HepG2 (cell line): Measurements from ENCODE around the gene TSPAN18. TPM values are rescaled to one million over a fixed set of nuclear protein-coding genes. Genes with fewer than 3 reads are reported as not detected.

Experiments
- ATAC-seq: fragments of 200-7000 bp; cut with Tn5 transposase; 3 replicates; pipeline ENCODE4 v1.9.1; 2020; ENCODE audit warnings: mild to moderate bottlenecking, moderate library complexity
- BruUV-seq: library from RNA; stranded (reverse); fragments of 400-500 nt; replicated peaks from 2 replicates; lab custom pipeline; 2021; lab: Mats Ljungman, UMichigan
- CTCF ChIA-PET: fragments of 300-600 bp; formaldehyde crosslinking; extraction: SDS; loops from one replicate; lab custom pipeline; 2021; ENCODE audit warnings: low total read pairs, inconsistent platforms, low intra/inter-chr PET ratio; lab: Yijun Ruan, JAX
- POLR2A ChIA-PET: fragments of 350-600 bp; sonication (Branson Sonifier 250); formaldehyde crosslinking; loops from one replicate; lab custom pipeline; 2020; ENCODE audit warnings: antibody characterized with exemption, inconsistent platforms; lab: Yijun Ruan, JAX
- DNase-seq: peaks from one replicate; pipeline ENCODE4 v3.0.0-alpha.2; 2015; ENCODE audit warnings: low spot score
- FAIRE-seq: peaks from 3 replicates; lab custom pipeline; 2011; peaks lifted over from hg19 to GRCh38; lab: Jason Lieb, UNC
- H2AFZ ChIP-seq: one replicate; pipeline ENCODE4 v1.6.1; 2011; ENCODE audit warnings: low read length, inconsistent platforms
- H3K27ac ChIP-seq: fragments of 300-600 bp; 3 replicates; pipeline ENCODE4 v1.8.0; 2011; ENCODE audit warnings: mixed run types, mild to moderate bottlenecking, mixed read lengths, low read length, inconsistent platforms; ENCODE audit not compliant: insufficient read depth; ENCODE audit errors: extremely low read length
- H3K27me3 ChIP-seq, 2 experiments: fragments of 200-600 bp in 1 of 2; 2 replicates in 1 of 2; 3 replicates in 1 of 2; pipeline versions ENCODE4 v1.6.0 to v1.8.0; 2011; ENCODE audit warnings: low read length in 2 of 2, mild to moderate bottlenecking in 2 of 2, moderate library complexity in 2 of 2, inconsistent platforms in 1 of 2; ENCODE audit not compliant: insufficient read depth in 2 of 2, control insufficient read depth in 1 of 2
- H3K36me3 ChIP-seq, 2 experiments: fragments of 200-600 bp in 1 of 2; replicated peaks in 1 of 2; 2 replicates in 1 of 2; 3 replicates in 1 of 2; pipeline versions ENCODE4 v1.5.1 to v1.8.0; 2011; ENCODE audit warnings: low read length in 2 of 2, inconsistent platforms in 1 of 2; ENCODE audit not compliant: insufficient read depth in 2 of 2, control insufficient read depth in 1 of 2
- H3K4me1 ChIP-seq: 2 replicates; pipeline ENCODE4 v1.5.1; 2012; ENCODE audit warnings: low read length, inconsistent platforms; ENCODE audit not compliant: insufficient read depth
- H3K4me2 ChIP-seq: 2 replicates; pipeline ENCODE4 v1.6.0; 2011; ENCODE audit warnings: low read depth, low read length, inconsistent platforms
- H3K4me3 ChIP-seq, 3 experiments: fragments of 200-600 bp in 1 of 3; sonication (generic), shearing (Covaris generic) in 1 of 3; replicated peaks in 1 of 3; 2 replicates each; pipeline ENCODE4 v1.5.1; 2011 to 2016; ENCODE audit warnings: low read length in 3 of 3, inconsistent platforms in 2 of 3, low read depth in 2 of 3, mild to moderate bottlenecking in 2 of 3, control low read depth in 1 of 3, mixed read lengths in 1 of 3; ENCODE audit not compliant: insufficient read depth in 1 of 3
- H3K79me2 ChIP-seq: one replicate; pipeline ENCODE4 v1.6.1; 2011; ENCODE audit warnings: low read length, inconsistent platforms; ENCODE audit not compliant: insufficient read depth
- H3K9ac ChIP-seq: 2 replicates; pipeline ENCODE4 v1.6.0; 2011; ENCODE audit warnings: mild to moderate bottlenecking, low read depth, low read length, inconsistent platforms; ENCODE audit not compliant: insufficient read depth
- H3K9me3 ChIP-seq: 2 replicates; pipeline ENCODE4 v1.5.1; 2012; ENCODE audit warnings: mild to moderate bottlenecking, low read length
- H4K20me1 ChIP-seq: 2 replicates; pipeline ENCODE4 v1.6.0; 2011; ENCODE audit warnings: inconsistent platforms, mild to moderate bottlenecking, low read length, moderate library complexity; ENCODE audit not compliant: insufficient read depth
- CHD2 ChIP-seq: IDR thresholded peaks from 2 replicates; pipeline ENCODE4 v1.6.1; 2011; ENCODE audit warnings: low read depth, low read length, improper control_type of control experiment
- MEF2D ChIP-seq: sonication (generic); formaldehyde crosslinking; IDR thresholded peaks from 2 replicates; pipeline ENCODE4 v1.5.1; 2020; ENCODE audit warnings: mild to moderate bottlenecking, missing genetic modification reagents
- MEIS1 ChIP-seq: sonication (generic); formaldehyde crosslinking; IDR thresholded peaks from 2 replicates; pipeline ENCODE4 v1.9.0; 2021; ENCODE audit warnings: mild to moderate bottlenecking, missing genetic modification reagents, moderate library complexity, borderline replicate concordance
- POLR2G ChIP-seq: fragments of 200-400 bp; formaldehyde crosslinking; IDR thresholded peaks from 2 replicates; pipeline ENCODE4 v1.6.1; 2018; ENCODE audit warnings: mild to moderate bottlenecking, low read depth, low read length, moderate library complexity
- ZBTB20 ChIP-seq: sonication (generic); formaldehyde crosslinking; IDR thresholded peaks from 2 replicates; pipeline ENCODE4 v1.8.1; 2023; ENCODE audit warnings: missing genetic modification reagents, low read depth, mild to moderate bottlenecking, borderline replicate concordance
- ZNF331 ChIP-seq: sonication (generic); formaldehyde crosslinking; IDR thresholded peaks from 2 replicates; pipeline ENCODE4 v1.4.0; 2020; ENCODE audit warnings: missing genetic modification reagents
- ZNF660 ChIP-seq: sonication (generic); formaldehyde crosslinking; IDR thresholded peaks from 2 replicates; pipeline ENCODE4 v1.5.1; 2020; ENCODE audit warnings: mild to moderate bottlenecking, low read depth, missing genetic modification reagents, borderline replicate concordance
- ZNF670 ChIP-seq: sonication (generic); formaldehyde crosslinking; IDR thresholded peaks from 2 replicates; pipeline ENCODE4 v1.8.0; 2022; ENCODE audit warnings: mild to moderate bottlenecking, missing genetic modification reagents, borderline replicate concordance
- ZNF704 ChIP-seq: sonication (generic); formaldehyde crosslinking; IDR thresholded peaks from 2 replicates; pipeline ENCODE4 v1.8.1; 2023; ENCODE audit warnings: mild to moderate bottlenecking, inconsistent platforms, moderate library complexity, missing genetic modification reagents, borderline replicate concordance
- ZNF772 ChIP-seq: sonication (generic); formaldehyde crosslinking; IDR thresholded peaks from 2 replicates; pipeline ENCODE4 v1.5.0; 2020; ENCODE audit warnings: mild to moderate bottlenecking, missing genetic modification reagents
- WGBS: methylation state at CpG from one replicate; pipeline ENCODE4 v1.1.6; 2017; ENCODE audit warnings: low lambda C conversion rate; 5-methylcytosine and 5-hydroxymethylcytosine counted together
- in situ Hi-C: cut with HindIII; loops from 2 replicates; pipeline ENCODE4 v1.10.0; 2017; ENCODE audit warnings: low pct_unique_long_range_greater_than_20kb; ENCODE audit not compliant: extremely low pct_ligation_motif_present
- intact Hi-C: fragments of 100-400 bp; cut with micrococcal nuclease; formaldehyde crosslinking; loops from one replicate; pipeline ENCODE4 v1.10.0; 2022; ENCODE audit not compliant: unreplicated experiment
- polyA plus RNA-seq, 8 experiments: library from polyadenylated mRNA; depleted of rRNA in 3 of 8; stranded (reverse) in 7 of 8; unstranded in 1 of 8; fragments of >200 nt; fragmentation: Illumina TruSeq in 4 of 8; extraction: Trizol in 4 of 8; gene quantifications; 2 replicates each; pipeline versions ENCODE4 v1.2.1 to v1.2.3, GENCODE V29; 2011 to 2016; ENCODE audit warnings: low read depth in 4 of 8, missing spikeins in 1 of 8, mixed read lengths in 1 of 8; ENCODE audit not compliant: insufficient read depth in 1 of 8
- total RNA-seq, 5 experiments: library from RNA; depleted of rRNA; stranded (reverse); fragments of >200 nt; fragmentation: Illumina TruSeq; extraction: Trizol; gene quantifications; 2 replicates each; pipeline ENCODE4 v1.2.3, GENCODE V29; 2016; ENCODE audit warnings: low read depth in 1 of 5
- TF ChIP-seq, protein P1 (sequence below): fragments of 450-650 bp; IDR thresholded peaks from 2 replicates; pipeline ENCODE4 v1.6.1; 2017; ENCODE audit warnings: mild to moderate bottlenecking

TSPAN18 gene
- total and polyA plus RNA-seq, 2 of the 13 experiments (the other 11 are each of a cell fraction or from before 2014, with no cell fraction given), result not detected

DNA sequence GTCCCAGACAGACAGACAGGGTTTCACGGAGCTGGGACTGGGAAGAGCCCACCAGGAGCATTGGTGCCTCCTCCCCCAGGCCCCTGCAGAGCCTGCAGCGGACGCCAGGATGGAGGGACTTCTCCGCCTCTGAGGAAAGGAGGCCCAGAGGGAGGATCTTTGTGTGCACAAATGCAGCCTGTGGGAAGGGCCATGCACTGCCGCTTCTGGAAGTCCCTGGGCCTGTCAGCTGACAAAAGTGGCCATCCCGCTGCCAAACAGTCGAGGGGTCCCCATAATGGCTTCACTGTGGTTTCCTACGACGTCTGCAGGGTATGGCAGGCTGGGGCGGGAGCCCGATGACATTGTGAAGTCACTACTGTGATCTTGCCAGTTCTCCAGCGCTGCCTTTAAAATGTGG is 150.1 kb downstream of the TSPAN18 start:
- H4K20me1 ChIP-seq, result no peaks in the 10 kb centered on the region
- ATAC-seq (no peak), DNase-seq (no peak), FAIRE-seq (no peak)
- H3K79me2 ChIP-seq, result no peaks in the 10 kb centered on the region
- no peak overlapping the region for H2AFZ ChIP-seq
- H3K4me1 ChIP-seq, result no peaks in the 10 kb centered on the region
- H3K4me3 ChIP-seq, result no peak overlapping the region
- peaks cover 3 to 12% of the 10 kb centered on the region in 2 experiments; a peak in 1 of 5 replicates for H3K27me3 ChIP-seq
- in situ Hi-C loops, result loop anchor here (25.0 kb wide), 1 partner anchor 565 kb away; the partner anchor contains the start of gene ALX4
- POLR2A ChIA-PET, result no interaction called here
- H3K36me3 ChIP-seq, result no peaks in the 10 kb centered on the region
- CTCF ChIA-PET, result no interaction called here
- H3K4me2 ChIP-seq, result no peak overlapping the region
- intact Hi-C loops, result no loop called here
- no TSS peak for BruUV-seq
- no peak overlapping the region for H3K27ac ChIP-seq
- no peaks in the 10 kb centered on the region for H3K9me3 ChIP-seq
- TF ChIP-seq ZNF331 (no peak), MEF2D (no peak), ZNF670 (CRISPR knock-in tag) (no peak)
- 56% methylated on average over 8 of the region's 12 CpGs for WGBS
- H3K9ac ChIP-seq, result no peak overlapping the region

DNA sequence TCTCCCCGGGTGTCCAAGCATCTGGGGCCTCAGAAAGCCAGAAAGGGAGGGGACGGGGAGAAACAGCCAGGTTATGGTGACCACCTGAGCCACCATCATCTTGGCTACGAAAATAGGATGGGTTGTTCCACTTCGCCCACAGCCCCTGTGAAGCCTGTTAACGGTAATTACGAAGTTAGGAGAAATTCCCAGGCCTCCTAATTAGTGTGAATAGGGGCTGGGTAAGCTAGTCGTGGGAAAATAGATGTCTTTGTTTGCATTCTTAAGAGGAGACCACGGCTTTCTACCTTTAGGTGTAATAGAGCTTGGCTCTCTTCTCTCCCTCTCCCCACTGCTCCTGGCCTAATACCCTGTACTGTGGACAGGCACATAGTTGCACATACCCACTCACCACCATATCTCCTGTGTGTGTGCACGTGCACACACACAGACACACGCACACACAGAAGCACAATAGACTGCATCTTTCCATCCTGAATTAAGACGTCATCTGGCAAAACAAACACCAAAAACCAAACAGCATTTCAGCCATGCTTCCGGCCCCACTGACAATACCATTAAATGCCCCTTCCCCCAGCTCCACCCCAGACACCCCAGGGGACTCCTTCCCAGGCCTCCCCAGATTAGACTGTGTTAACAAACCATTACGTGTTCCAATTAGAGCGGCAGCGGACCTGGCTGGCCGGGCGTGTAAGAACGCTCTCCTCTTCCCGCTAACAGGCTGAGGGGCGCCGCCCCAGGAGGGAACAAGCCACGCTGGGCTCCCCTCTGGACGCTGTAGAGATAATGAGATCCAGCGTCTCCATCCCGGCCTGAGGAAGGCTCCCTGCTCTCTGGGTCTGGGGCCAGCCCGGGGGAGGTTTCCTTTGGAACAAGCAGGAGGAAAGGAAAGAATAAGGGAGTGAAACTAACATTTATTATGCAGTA is 151.1 kb downstream of the TSPAN18 start:
- Histone ChIP-seq H3K4me1 (no peaks in the 10 kb centered on the region), H2AFZ (no peak overlapping the region), H3K27ac (no peak overlapping the region), H3K9me3 (no peaks in the 10 kb centered on the region), H3K36me3 (no peaks in the 10 kb centered on the region), H3K9ac (no peak overlapping the region), H3K79me2 (no peaks in the 10 kb centered on the region), H3K27me3 (peaks cover 5 to 12% of the 10 kb centered on the region in 2 experiments; a peak in 2 of 5 replicates), H3K4me3 (no peak overlapping the region), H4K20me1 (no peaks in the 10 kb centered on the region), H3K4me2 (no peak overlapping the region)
- 25% methylated on average over 21 of the region's 26 CpGs for WGBS
- POLR2A ChIA-PET, result no interaction called here
- CTCF ChIA-PET, result no interaction called here
- BruUV-seq, result no TSS peak
- in situ Hi-C loops (loop anchor here (25.0 kb wide), 1 partner anchor 566 kb away; the partner anchor contains the start of gene ALX4), intact Hi-C loops (no loop called here)
- FAIRE-seq (no peak), ATAC-seq (no peak), DNase-seq (no peak)
- TF ChIP-seq, protein P1, sequence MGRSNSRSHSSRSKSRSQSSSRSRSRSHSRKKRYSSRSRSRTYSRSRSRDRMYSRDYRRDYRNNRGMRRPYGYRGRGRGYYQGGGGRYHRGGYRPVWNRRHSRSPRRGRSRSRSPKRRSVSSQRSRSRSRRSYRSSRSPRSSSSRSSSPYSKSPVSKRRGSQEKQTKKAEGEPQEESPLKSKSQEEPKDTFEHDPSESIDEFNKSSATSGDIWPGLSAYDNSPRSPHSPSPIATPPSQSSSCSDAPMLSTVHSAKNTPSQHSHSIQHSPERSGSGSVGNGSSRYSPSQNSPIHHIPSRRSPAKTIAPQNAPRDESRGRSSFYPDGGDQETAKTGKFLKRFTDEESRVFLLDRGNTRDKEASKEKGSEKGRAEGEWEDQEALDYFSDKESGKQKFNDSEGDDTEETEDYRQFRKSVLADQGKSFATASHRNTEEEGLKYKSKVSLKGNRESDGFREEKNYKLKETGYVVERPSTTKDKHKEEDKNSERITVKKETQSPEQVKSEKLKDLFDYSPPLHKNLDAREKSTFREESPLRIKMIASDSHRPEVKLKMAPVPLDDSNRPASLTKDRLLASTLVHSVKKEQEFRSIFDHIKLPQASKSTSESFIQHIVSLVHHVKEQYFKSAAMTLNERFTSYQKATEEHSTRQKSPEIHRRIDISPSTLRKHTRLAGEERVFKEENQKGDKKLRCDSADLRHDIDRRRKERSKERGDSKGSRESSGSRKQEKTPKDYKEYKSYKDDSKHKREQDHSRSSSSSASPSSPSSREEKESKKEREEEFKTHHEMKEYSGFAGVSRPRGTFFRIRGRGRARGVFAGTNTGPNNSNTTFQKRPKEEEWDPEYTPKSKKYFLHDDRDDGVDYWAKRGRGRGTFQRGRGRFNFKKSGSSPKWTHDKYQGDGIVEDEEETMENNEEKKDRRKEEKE, result no peak
- no peak for TF ChIP-seq ZNF772 (CRISPR knock-in tag)
- TF ChIP-seq ZNF660, result no peak
- TF ChIP-seq CHD2, result no peak
- TF ChIP-seq ZNF704 (CRISPR knock-in tag), result no peak
- no peak for TF ChIP-seq MEIS1
- no peak for TF ChIP-seq POLR2G
- TF ChIP-seq ZBTB20 (CRISPR knock-in tag), result no peak
